T-helper 9 cell (primary cell): ENCODE measurements around the gene IMMP2L.

Experiments
- DNase-seq: peaks from one replicate; pipeline ENCODE4 v3.0.0-alpha.2; 2020

The IMMP2L gene

GRCh38 chr7:111556977-111557376 is 5.3 kb downstream of the IMMP2L start:
- DNase-seq, result no peak

- DNase-seq, result no peak
Observed at GRCh38 chr7:111554086-111554485, 8.2 kb downstream of the IMMP2L start.

GRCh38 chr7:111541067-111541466 is 21.2 kb downstream of the IMMP2L start:
- DNase-seq, result no peak

GRCh38 chr7:111540199-111540815 is 22.0 kb downstream of the IMMP2L start:
- DNase-seq, result no peak

GRCh38 chr7:111537134-111537533 is 25.2 kb downstream of the IMMP2L start:
- no peak for DNase-seq

- no peak for DNase-seq
Observed at GRCh38 chr7:111535142-111535870, 27.0 kb downstream of the IMMP2L start.

GRCh38 chr7:111532625-111533024 is 29.7 kb downstream of the IMMP2L start:
- no peak for DNase-seq

GRCh38 chr7:111531993-111532392 is 30.3 kb downstream of the IMMP2L start:
- DNase-seq, result no peak

GRCh38 chr7:111530356-111530668 is 32.0 kb downstream of the IMMP2L start:
- DNase-seq, result no peak

GRCh38 chr7:111529507-111530355 is 32.6 kb downstream of the IMMP2L start:
- no peak for DNase-seq

GRCh38 chr7:111528331-111528730 is 34.0 kb downstream of the IMMP2L start:
- DNase-seq, result no peak

GRCh38 chr7:111527545-111527944 is 34.7 kb downstream of the IMMP2L start:
- DNase-seq, result no peak

- no peak for DNase-seq
Observed at GRCh38 chr7:111525100-111525499, 37.2 kb downstream of the IMMP2L start.

- no peak for DNase-seq
Observed at GRCh38 chr7:111521660-111522059, 40.6 kb downstream of the IMMP2L start.

- no peak for DNase-seq
Observed at GRCh38 chr7:111518264-111518663, 44.0 kb downstream of the IMMP2L start.

GRCh38 chr7:111517549-111517951 is 44.7 kb downstream of the IMMP2L start:
- no peak for DNase-seq

GRCh38 chr7:111516612-111517011 is 45.7 kb downstream of the IMMP2L start:
- DNase-seq, result no peak

- no peak for DNase-seq
Observed at GRCh38 chr7:111513566-111513965, 48.7 kb downstream of the IMMP2L start.

GRCh38 chr7:111511845-111512244 is 50.4 kb downstream of the IMMP2L start:
- DNase-seq, result no peak

- DNase-seq, result no peak
Observed at GRCh38 chr7:111510584-111511378, 51.5 kb downstream of the IMMP2L start.

- no peak for DNase-seq
Observed at GRCh38 chr7:111510062-111510461, 52.2 kb downstream of the IMMP2L start.

GRCh38 chr7:111509288-111509687 is 53.0 kb downstream of the IMMP2L start:
- no peak for DNase-seq

GRCh38 chr7:111508387-111508786 is 53.9 kb downstream of the IMMP2L start:
- DNase-seq, result no peak
